Measurements from ENCODE around the gene ALOX15.
"Not testable (repeated sequence)": the region's sequence is repeated elsewhere in the genome, so short reads cannot be mapped to it uniquely, and the experiment has no call there.

The ALOX15 gene

GRCh38 chr17:4617590-4618351, 23.7 kb downstream of the ALOX15 start:
- no peak for DNase-seq (ENCODE audit: extremely low read depth in 1 of 2, low read depth in 1 of 2)

GRCh38 chr17:4617090-4617489, 24.4 kb downstream of the ALOX15 start:
- DNase-seq (ENCODE audit: extremely low read depth in 1 of 2, low read depth in 1 of 2) = no peak

- DNase-seq (ENCODE audit: extremely low read depth in 1 of 2, low read depth in 1 of 2) = no peak
These were observed 25.0 kb downstream of the ALOX15 start for GRCh38 chr17:4616476-4616875.

- DNase-seq (ENCODE audit: extremely low read depth in 1 of 2, low read depth in 1 of 2) = no peak
These were observed 30.8 kb downstream of the ALOX15 start for GRCh38 chr17:4610656-4611055.

- DNase-seq (ENCODE audit: extremely low read depth in 1 of 2, low read depth in 1 of 2) = no peak
These were observed 31.3 kb downstream of the ALOX15 start for GRCh38 chr17:4610162-4610561.

- DNase-seq (ENCODE audit: extremely low read depth in 1 of 2, low read depth in 1 of 2) = no peak
These were observed 31.7 kb downstream of the ALOX15 start for GRCh38 chr17:4609761-4610160.

GRCh38 chr17:4607773-4608187, 33.7 kb downstream of the ALOX15 start:
- DNase-seq (ENCODE audit: extremely low read depth in 1 of 2, low read depth in 1 of 2) = no peak

- no peak for DNase-seq (ENCODE audit: extremely low read depth in 1 of 2, low read depth in 1 of 2)
These were observed 34.2 kb downstream of the ALOX15 start for GRCh38 chr17:4607261-4607741.

- DNase-seq (ENCODE audit: extremely low read depth in 1 of 2, low read depth in 1 of 2) = no peak
These were observed 35.7 kb downstream of the ALOX15 start for GRCh38 chr17:4605826-4606225.

GRCh38 chr17:4604736-4605135, 36.7 kb downstream of the ALOX15 start:
- DNase-seq (ENCODE audit: extremely low read depth in 1 of 2, low read depth in 1 of 2) = not testable (repeated sequence)

GRCh38 chr17:4604111-4604644, 37.3 kb downstream of the ALOX15 start:
- DNase-seq (ENCODE audit: extremely low read depth in 1 of 2, low read depth in 1 of 2) = no peak

GRCh38 chr17:4602041-4602440, 39.4 kb downstream of the ALOX15 start:
- DNase-seq (ENCODE audit: extremely low read depth in 1 of 2, low read depth in 1 of 2) = no peak

GRCh38 chr17:4601326-4601725, 40.2 kb downstream of the ALOX15 start:
- DNase-seq (ENCODE audit: extremely low read depth in 1 of 2, low read depth in 1 of 2) = no peak

- DNase-seq (ENCODE audit: extremely low read depth in 1 of 2, low read depth in 1 of 2) = no peak
These were observed 40.9 kb downstream of the ALOX15 start for GRCh38 chr17:4600563-4600962.

- no peak for DNase-seq (ENCODE audit: extremely low read depth in 1 of 2, low read depth in 1 of 2)
These were observed 41.8 kb downstream of the ALOX15 start for GRCh38 chr17:4599505-4600281.

- DNase-seq (ENCODE audit: extremely low read depth in 1 of 2, low read depth in 1 of 2) = no peak
These were observed 42.5 kb downstream of the ALOX15 start for GRCh38 chr17:4598776-4599504.

- DNase-seq (ENCODE audit: extremely low read depth in 1 of 2, low read depth in 1 of 2) = no peak
These were observed 43.5 kb downstream of the ALOX15 start for GRCh38 chr17:4597975-4598374.

GRCh38 chr17:4596636-4597380, 44.7 kb downstream of the ALOX15 start:
- no peak for DNase-seq (ENCODE audit: extremely low read depth in 1 of 2, low read depth in 1 of 2)

GRCh38 chr17:4595685-4596342, 45.7 kb downstream of the ALOX15 start:
- DNase-seq (ENCODE audit: extremely low read depth in 1 of 2, low read depth in 1 of 2) = not testable (repeated sequence)
